SH-SY5Y (cell line): ENCODE results near the gene LUC7L3.

Source experiments
- GATA2 ChIP-seq: IDR thresholded peaks from 2 replicates; pipeline ENCODE4 v1.6.1; 2011; ENCODE audit warnings: mild to moderate bottlenecking, low read depth, low read length
- GATA3 ChIP-seq: IDR thresholded peaks from 2 replicates; pipeline ENCODE4 v1.6.1; 2011; ENCODE audit warnings: low read depth, mild to moderate bottlenecking, low read length, moderate library complexity

The LUC7L3 gene

GRCh38 chr17:50719144-50719923 lies at the start of gene LUC7L3:
TSS of gene LUC7L3 (plus strand) at chr17:50719603. CDS start at chr17:50719733, 130 bp downstream.
- TF ChIP-seq GATA2 (no peak), GATA3 (no peak)

- TF ChIP-seq GATA2 (no peak), GATA3 (no peak)
Measured at GRCh38 chr17:50672071-50672470, 47.3 kb upstream of the LUC7L3 start.

GRCh38 chr17:50672831-50673551 lies 46.4 kb upstream of the LUC7L3 start:
- no peak for TF ChIP-seq GATA3
- no peak for TF ChIP-seq GATA2

- TF ChIP-seq GATA3 (no peak), GATA2 (no peak)
Measured at GRCh38 chr17:50675190-50675589, 44.2 kb upstream of the LUC7L3 start.

GRCh38 chr17:50675627-50676026 lies 43.8 kb upstream of the LUC7L3 start:
- TF ChIP-seq GATA3 (no peak), GATA2 (no peak)

- no peak for TF ChIP-seq GATA3
- TF ChIP-seq GATA2 = no peak
Measured at GRCh38 chr17:50676065-50676975, 43.1 kb upstream of the LUC7L3 start.

GRCh38 chr17:50677851-50678375 lies 41.5 kb upstream of the LUC7L3 start:
- TF ChIP-seq GATA2 = no peak
- no peak for TF ChIP-seq GATA3

GRCh38 chr17:50679008-50679544 lies 40.3 kb upstream of the LUC7L3 start:
- TF ChIP-seq GATA2 (no peak), GATA3 (no peak)

GRCh38 chr17:50680126-50680525 lies 39.3 kb upstream of the LUC7L3 start:
- TF ChIP-seq GATA3 (no peak), GATA2 (no peak)

- TF ChIP-seq GATA3 (no peak), GATA2 (no peak)
Measured at GRCh38 chr17:50681263-50682200, 37.9 kb upstream of the LUC7L3 start.

GRCh38 chr17:50682441-50682840 lies 37.0 kb upstream of the LUC7L3 start:
- TF ChIP-seq GATA3 = no peak

- TF ChIP-seq GATA3 (no peak), GATA2 (no peak)
Measured at GRCh38 chr17:50682938-50683337, 36.5 kb upstream of the LUC7L3 start.
